Smooth muscle cell (in vitro differentiated cells): ENCODE results near the gene DDX10. TPM values are rescaled to one million over a fixed set of nuclear protein-coding genes. Genes with fewer than 3 reads are reported as not detected.

Source experiments
- DNase-seq: peaks from one replicate; lab custom pipeline; 2025; ENCODE audit not compliant: unreplicated experiment; lab: John Stamatoyannopoulos, UW
- H2AFZ ChIP-seq: fragments of 200-600 bp; sonication (generic); 2 replicates; pipeline ENCODE4 v1.6.0; 2016; ENCODE audit warnings: antibody characterized with exemption, low read depth, mild to moderate bottlenecking
- H3F3A ChIP-seq: fragments of 200-600 bp; sonication (generic); 2 replicates; pipeline ENCODE4 v1.6.0; 2017; ENCODE audit warnings: antibody characterized with exemption, low read depth
- H3K27ac ChIP-seq: fragments of 200-600 bp; sonication (generic); 2 replicates; pipeline ENCODE4 v1.5.1; 2016; ENCODE audit warnings: low read depth, mild to moderate bottlenecking
- H3K27me3 ChIP-seq: fragments of 200-600 bp; sonication (generic); 2 replicates; pipeline ENCODE4 v1.6.1; 2016; ENCODE audit warnings: low read depth, mild to moderate bottlenecking
- H3K36me3 ChIP-seq: fragments of 200-600 bp; sonication (generic); 2 replicates; pipeline ENCODE4 v1.5.1; 2016; ENCODE audit warnings: low read depth
- H3K4me1 ChIP-seq: fragments of 200-600 bp; sonication (generic); 2 replicates; pipeline ENCODE4 v1.5.1; 2016; ENCODE audit warnings: low read depth
- H3K4me2 ChIP-seq: fragments of 200-600 bp; sonication (generic); 2 replicates; pipeline ENCODE4 v1.6.0; 2016; ENCODE audit warnings: mild to moderate bottlenecking
- H3K4me3 ChIP-seq: fragments of 200-600 bp; sonication (generic); 2 replicates; pipeline ENCODE4 v1.5.1; 2016; ENCODE audit warnings: mild to moderate bottlenecking
- H3K79me2 ChIP-seq: fragments of 200-600 bp; sonication (generic); 2 replicates; pipeline ENCODE4 v1.6.0; 2016; ENCODE audit warnings: low read depth, mild to moderate bottlenecking
- H3K9ac ChIP-seq: fragments of 200-600 bp; sonication (generic); 2 replicates; pipeline ENCODE4 v1.6.0; 2016; ENCODE audit warnings: low read depth
- H3K9me3 ChIP-seq: fragments of 200-600 bp; sonication (generic); replicated peaks from 2 replicates; pipeline ENCODE4 v1.5.1; 2016; ENCODE audit warnings: low read depth
- H4K20me1 ChIP-seq: fragments of 200-600 bp; sonication (generic); 2 replicates; pipeline ENCODE4 v1.6.0; 2016; ENCODE audit warnings: low read depth
- CTCF ChIP-seq: fragments of 200-600 bp; sonication (generic); IDR thresholded peaks from 2 replicates; pipeline ENCODE4 v1.5.1; 2017; ENCODE audit warnings: borderline replicate concordance, mild to moderate bottlenecking, antibody characterized with exemption; ENCODE audit not compliant: insufficient read depth, poor library complexity, severe bottlenecking
- WGBS: methylation state at CpG from one replicate; pipeline ENCODE4 v1.1.7; 2016; ENCODE audit warnings: low lambda C conversion rate; 5-methylcytosine and 5-hydroxymethylcytosine counted together
- polyA plus RNA-seq: library from polyadenylated mRNA; unstranded; fragments of >200 nt; fragmentation: Nextera tagmentation; extraction: Ambion mirVana; gene quantifications from 2 replicates; pipeline ENCODE4 v1.2.1, GENCODE V29; 2016
- total RNA-seq: library from RNA; depleted of rRNA; stranded (reverse); fragments of >200 nt; gene quantifications from 2 replicates; pipeline ENCODE4 v1.2.3, GENCODE V29; 2014

DDX10 gene
- total and polyA plus RNA-seq, 2 experiments from 2014 or later = 7.3 to 15.7 TPM

GRCh38 chr11:108890482-108891105 is 225.7 kb downstream of the DDX10 start:
- H3K4me1 ChIP-seq = peaks cover 5% of the 10 kb centered on the region
- H2AFZ ChIP-seq = no peak overlapping the region
- no peaks in the 10 kb centered on the region for H3K79me2 ChIP-seq
- no peak overlapping the region for H3K9ac ChIP-seq
- H3K36me3 ChIP-seq = no peaks in the 10 kb centered on the region
- no peaks in the 10 kb centered on the region for H3F3A ChIP-seq
- no peak for TF ChIP-seq CTCF
- no peak for DNase-seq
- no peak overlapping the region for H3K4me2 ChIP-seq
- H4K20me1 ChIP-seq = no peaks in the 10 kb centered on the region
- H3K4me3 ChIP-seq = no peak overlapping the region
- no peaks in the 10 kb centered on the region for H3K27me3 ChIP-seq
- no peaks in the 10 kb centered on the region for H3K9me3 ChIP-seq
- no peak overlapping the region for H3K27ac ChIP-seq
- 84% methylated on average over 5 of the region's 5 CpGs for WGBS

GRCh38 chr11:108891143-108891542 is 226.3 kb downstream of the DDX10 start:
- Histone ChIP-seq H3K9ac (no peak overlapping the region), H3K27ac (no peak overlapping the region), H3K4me1 (peaks cover 6% of the 10 kb centered on the region), H3F3A (no peaks in the 10 kb centered on the region), H3K4me2 (no peak overlapping the region), H3K27me3 (no peaks in the 10 kb centered on the region), H3K79me2 (no peaks in the 10 kb centered on the region), H3K36me3 (no peaks in the 10 kb centered on the region), H2AFZ (no peak overlapping the region), H3K9me3 (no peaks in the 10 kb centered on the region), H3K4me3 (no peak overlapping the region), H4K20me1 (no peaks in the 10 kb centered on the region)
- WGBS = 62% methylated on average over 2 of the region's 2 CpGs
- no peak for TF ChIP-seq CTCF
- DNase-seq = no peak

GRCh38 chr11:108891909-108892511 is 227.1 kb downstream of the DDX10 start:
- H3K36me3 ChIP-seq = no peaks in the 10 kb centered on the region
- peaks cover 13% of the 10 kb centered on the region for H3K4me1 ChIP-seq
- H3K27ac ChIP-seq = no peak overlapping the region
- DNase-seq = no peak
- no peaks in the 10 kb centered on the region for H3K9me3 ChIP-seq
- no peak overlapping the region for H3K4me2 ChIP-seq
- WGBS = 95% methylated on average over 7 of the region's 7 CpGs
- no peak for TF ChIP-seq CTCF
- H3K9ac ChIP-seq = no peak overlapping the region
- no peak overlapping the region for H3K4me3 ChIP-seq
- H3K27me3 ChIP-seq = no peaks in the 10 kb centered on the region
- peaks cover under 1% of the 10 kb centered on the region for H3F3A ChIP-seq
- H4K20me1 ChIP-seq = no peaks in the 10 kb centered on the region
- no peak overlapping the region for H2AFZ ChIP-seq
- H3K79me2 ChIP-seq = no peaks in the 10 kb centered on the region
